ENCODE measurements around the gene TMC4. TPM values are rescaled to one million over a fixed set of nuclear protein-coding genes. Genes with fewer than 3 reads are reported as not detected.

The TMC4 gene
- total and polyA plus RNA-seq, 2 donors (not counting 1 experiment from before 2014, with no cell fraction given) = 0.25 to 0.33 TPM

GRCh38 chr19:54193011-54193410 is 20.1 kb upstream of the TMC4 start:
- no peaks in the 10 kb centered on the region for H3K9me3 ChIP-seq (ENCODE audit: control insufficient read depth, insufficient read depth, low read depth, low read length)

GRCh38 chr19:54191811-54192453 is 19.0 kb upstream of the TMC4 start:
- no peak for DNase-seq (ENCODE audit: low read depth in 2 of 2)
- Histone ChIP-seq H3K9me3 (ENCODE audit: control insufficient read depth, insufficient read depth, low read depth, low read length) (no peaks in the 10 kb centered on the region), H3K27me3 (ENCODE audit: control insufficient read depth, insufficient read depth, low read length) (no peaks in the 10 kb centered on the region), H3K4me2 (ENCODE audit: extremely low read depth, insufficient read depth, low read length) (peak overlapping the region; percentile 76), H3K4me3 (replicated peaks in 1 of 4; ENCODE audit: control extremely low read depth in 1 of 4, insufficient read depth in 1 of 4, low read depth in 3 of 4, low read length in 4 of 4) (peak overlapping the region; percentile 76 to 88 (median 82)), H3K27ac (ENCODE audit: insufficient read depth, low read length) (peak overlapping the region; percentile 98), H2AFZ (ENCODE audit: low read length) (peak overlapping the region; percentile 48), H3K79me2 (ENCODE audit: control insufficient read depth, insufficient read depth, low read length) (peaks cover 23% of the 10 kb centered on the region), H4K20me1 (ENCODE audit: control insufficient read depth, extremely low read depth, insufficient read depth, low read length) (no peaks in the 10 kb centered on the region), H3K36me3 (ENCODE audit: control insufficient read depth, insufficient read depth, low read length) (peaks cover 4% of the 10 kb centered on the region), H3K9ac (ENCODE audit: insufficient read depth, low read length) (peak overlapping the region; percentile 79), H3K4me1 (ENCODE audit: control insufficient read depth, extremely low read depth, insufficient read depth, low read length) (peaks cover 11% of the 10 kb centered on the region)
- TF ChIP-seq EZH2 (IDR thresholded peaks at IDR 0.05; ENCODE audit: low read length, missing control alignments) (no peak), CTCF (conservative IDR thresholded peaks at IDR 0.05 in 1 of 2, IDR thresholded peaks at IDR 0.05 in 1 of 2; ENCODE audit: low read depth in 1 of 2, low read length in 2 of 2) (no peak)

More at GRCh38 chr19:54193011-54193410, 20.1 kb upstream of the TMC4 start:
- H3K9ac ChIP-seq (ENCODE audit: insufficient read depth, low read length) = no peak overlapping the region
- TF ChIP-seq EZH2 (IDR thresholded peaks at IDR 0.05; ENCODE audit: low read length, missing control alignments) (no peak), CTCF (conservative IDR thresholded peaks at IDR 0.05 in 1 of 2, IDR thresholded peaks at IDR 0.05 in 1 of 2; ENCODE audit: low read depth in 1 of 2, low read length in 2 of 2) (no peak)
- DNase-seq (ENCODE audit: low read depth in 2 of 2) = no peak
- peaks cover 15% of the 10 kb centered on the region for H3K79me2 ChIP-seq (ENCODE audit: control insufficient read depth, insufficient read depth, low read length)
- H3K4me1 ChIP-seq (ENCODE audit: control insufficient read depth, extremely low read depth, insufficient read depth, low read length) = peaks cover 11% of the 10 kb centered on the region
- H3K27me3 ChIP-seq (ENCODE audit: control insufficient read depth, insufficient read depth, low read length) = no peaks in the 10 kb centered on the region
- no peak overlapping the region for H3K27ac ChIP-seq (ENCODE audit: insufficient read depth, low read length)
- H3K36me3 ChIP-seq (ENCODE audit: control insufficient read depth, insufficient read depth, low read length) = peaks cover 4% of the 10 kb centered on the region
- no peak overlapping the region for H2AFZ ChIP-seq (ENCODE audit: low read length)
- H3K4me2 ChIP-seq (ENCODE audit: extremely low read depth, insufficient read depth, low read length) = no peak overlapping the region
- H4K20me1 ChIP-seq (ENCODE audit: control insufficient read depth, extremely low read depth, insufficient read depth, low read length) = no peaks in the 10 kb centered on the region
- H3K4me3 ChIP-seq (replicated peaks in 1 of 4; ENCODE audit: control extremely low read depth in 1 of 4, insufficient read depth in 1 of 4, low read depth in 3 of 4, low read length in 4 of 4) = no peak overlapping the region

- peaks cover 11% of the 10 kb centered on the region for H3K4me1 ChIP-seq (ENCODE audit: control insufficient read depth, extremely low read depth, insufficient read depth, low read length)
- no peaks in the 10 kb centered on the region for H3K9me3 ChIP-seq (ENCODE audit: control insufficient read depth, insufficient read depth, low read depth, low read length)
- H3K36me3 ChIP-seq (ENCODE audit: control insufficient read depth, insufficient read depth, low read length) = peaks cover 7% of the 10 kb centered on the region
- H4K20me1 ChIP-seq (ENCODE audit: control insufficient read depth, extremely low read depth, insufficient read depth, low read length) = no peaks in the 10 kb centered on the region
- TF ChIP-seq CTCF (conservative IDR thresholded peaks at IDR 0.05 in 1 of 2, IDR thresholded peaks at IDR 0.05 in 1 of 2; ENCODE audit: low read depth in 1 of 2, low read length in 2 of 2) (no peak), EZH2 (IDR thresholded peaks at IDR 0.05; ENCODE audit: low read length, missing control alignments) (no peak)
- peak within 1 kb of the TSS; percentile 95 for H2AFZ ChIP-seq (ENCODE audit: low read length)
- H3K4me2 ChIP-seq (ENCODE audit: extremely low read depth, insufficient read depth, low read length) = peak within 1 kb of the TSS; percentile 76
- peak within 1 kb of the TSS; percentile 98 for H3K27ac ChIP-seq (ENCODE audit: insufficient read depth, low read length)
- peak; percentile 46 to 84 for DNase-seq (ENCODE audit: low read depth in 2 of 2)
- peak within 1 kb of the TSS; percentile 76 to 88 (median 82) for H3K4me3 ChIP-seq (replicated peaks in 1 of 4; ENCODE audit: control extremely low read depth in 1 of 4, insufficient read depth in 1 of 4, low read depth in 3 of 4, low read length in 4 of 4)
- H3K27me3 ChIP-seq (ENCODE audit: control insufficient read depth, insufficient read depth, low read length) = no peaks in the 10 kb centered on the region
- H3K9ac ChIP-seq (ENCODE audit: insufficient read depth, low read length) = peak within 1 kb of the TSS; percentile 93
- H3K79me2 ChIP-seq (ENCODE audit: control insufficient read depth, insufficient read depth, low read length) = peaks cover 29% of the 10 kb centered on the region
Observed at GRCh38 chr19:54191011-54191810, 18.3 kb upstream of the TMC4 start, which contains the start of gene TSEN34. Gene TSEN34, plus strand, starts transcription at chr19:54191308. Its CDS starts 57 bp downstream, at chr19:54191365.
